GM18909 (cell line): Measurements from ENCODE around the gene VIT.
"Not testable (repeated sequence)": the region's sequence is repeated elsewhere in the genome, so short reads cannot be mapped to it uniquely, and the experiment has no call there.

ENCODE experiments used
- ATAC-seq: cut with Tn5 transposase; IDR thresholded peaks from one replicate; pipeline ENCODE4 v1.9.1; 2021; ENCODE audit warnings: mild to moderate bottlenecking; ENCODE audit not compliant: unreplicated experiment, poor library complexity

The VIT gene

DNA sequence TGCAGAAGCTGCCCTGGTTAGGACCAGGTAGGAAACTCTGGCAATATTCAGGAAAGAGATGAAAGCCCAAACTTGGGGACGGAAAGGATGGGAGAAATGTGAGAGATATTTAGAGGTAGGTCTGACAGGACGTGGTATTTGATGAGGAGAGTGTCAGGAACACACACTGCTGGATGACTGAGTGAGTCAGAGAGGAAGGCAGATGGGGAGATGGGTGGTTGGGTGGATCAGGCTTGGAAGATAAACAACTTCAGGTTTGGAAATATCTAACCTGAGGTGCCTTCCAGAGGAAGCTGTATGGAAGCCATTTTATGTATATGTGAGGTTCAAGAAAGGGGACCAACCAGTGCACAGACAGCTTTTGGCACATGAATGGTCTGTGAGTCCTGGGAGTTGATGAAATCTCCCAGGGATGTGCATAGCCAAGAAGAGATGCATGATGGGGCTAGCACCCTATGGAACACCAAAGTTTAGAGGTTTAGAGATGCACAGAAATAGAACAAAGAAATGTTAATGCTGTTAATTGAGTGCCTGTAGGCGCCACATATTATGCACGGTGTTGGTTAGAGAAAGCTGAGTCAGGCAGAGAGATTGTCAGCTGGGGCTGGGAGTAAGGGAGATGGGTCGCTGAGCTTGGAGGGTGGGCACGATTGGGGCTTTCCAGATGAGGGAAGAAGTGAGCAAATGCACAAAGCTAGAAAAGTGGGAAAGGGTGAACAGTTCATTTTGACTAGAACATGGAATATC lies 101.0 kb downstream of the VIT start:
- ATAC-seq = no peak

DNA sequence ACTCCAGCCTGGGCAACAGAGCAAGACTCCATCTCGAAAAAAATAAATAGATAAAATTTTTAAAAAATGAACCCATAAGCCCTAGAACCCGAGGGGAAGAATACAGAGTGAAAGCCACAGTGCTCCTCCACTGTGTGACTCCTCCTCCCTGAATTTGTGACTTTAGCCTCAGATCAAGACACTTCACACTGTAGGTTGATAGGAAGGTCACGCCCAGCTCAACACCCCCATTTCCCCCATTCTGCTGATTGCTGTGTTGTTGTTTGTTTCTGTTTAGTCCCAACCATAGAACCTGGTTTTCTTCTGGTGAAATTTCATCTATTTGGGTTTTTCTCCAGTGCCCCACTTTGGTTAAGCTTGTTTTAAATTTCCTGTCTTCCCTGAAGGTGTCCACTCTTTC lies 102.2 kb downstream of the VIT start:
- no peak for ATAC-seq

DNA sequence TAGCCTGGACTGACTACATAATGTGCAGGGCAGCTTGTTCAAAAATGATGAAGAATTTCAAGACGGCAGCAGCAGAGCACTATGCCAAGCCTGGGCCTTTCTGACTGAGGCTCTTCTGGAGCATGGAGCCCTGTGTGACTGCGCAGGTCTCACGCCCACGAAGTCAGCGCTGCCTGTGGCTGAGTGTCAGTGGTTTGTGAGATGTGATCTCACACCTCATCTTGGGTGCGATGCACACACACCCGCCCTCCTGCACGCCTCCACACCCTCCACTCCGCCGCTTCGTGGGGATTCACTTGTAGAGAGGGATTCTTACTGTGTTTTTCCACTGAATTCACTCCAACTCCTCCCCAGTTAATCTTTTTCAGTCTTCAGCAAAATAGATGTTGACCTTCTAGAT lies 103.9 kb downstream of the VIT start:
- no peak for ATAC-seq

DNA sequence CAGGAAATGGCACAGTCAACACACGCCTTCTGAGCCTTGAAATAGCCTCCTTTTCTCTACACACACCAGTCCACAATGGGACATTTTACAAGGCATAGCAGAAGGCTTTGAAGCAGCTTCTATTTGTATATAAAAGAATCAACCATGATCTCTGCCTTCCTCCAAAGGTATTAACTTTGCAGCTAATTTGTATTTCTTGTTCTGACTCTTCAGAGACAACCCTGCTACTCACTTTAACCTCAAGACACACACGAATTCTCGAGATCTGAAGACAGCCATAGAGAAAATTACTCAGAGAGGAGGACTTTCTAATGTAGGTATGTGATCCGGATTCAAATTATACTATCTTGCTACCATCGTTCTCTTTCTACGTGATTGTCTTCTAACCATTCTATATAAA lies 104.6 kb downstream of the VIT start:
- ATAC-seq = no peak

- ATAC-seq = no peak
Measured at GRCh38 chr2:36802952-36803351, 106.4 kb downstream of the VIT start.

GRCh38 chr2:36805635-36806224 lies 109.2 kb downstream of the VIT start:
- ATAC-seq = no peak

GRCh38 chr2:36807223-36807886 lies 110.8 kb downstream of the VIT start:
- no peak for ATAC-seq

- no peak for ATAC-seq
Measured at GRCh38 chr2:36808386-36809068, 112.0 kb downstream of the VIT start.

- ATAC-seq = no peak
Measured at GRCh38 chr2:36809069-36809445, 112.5 kb downstream of the VIT start.

GRCh38 chr2:36811071-36811470 lies 114.6 kb downstream of the VIT start:
- no peak for ATAC-seq

GRCh38 chr2:36812196-36812595 lies 115.7 kb downstream of the VIT start:
- no peak for ATAC-seq

DNA sequence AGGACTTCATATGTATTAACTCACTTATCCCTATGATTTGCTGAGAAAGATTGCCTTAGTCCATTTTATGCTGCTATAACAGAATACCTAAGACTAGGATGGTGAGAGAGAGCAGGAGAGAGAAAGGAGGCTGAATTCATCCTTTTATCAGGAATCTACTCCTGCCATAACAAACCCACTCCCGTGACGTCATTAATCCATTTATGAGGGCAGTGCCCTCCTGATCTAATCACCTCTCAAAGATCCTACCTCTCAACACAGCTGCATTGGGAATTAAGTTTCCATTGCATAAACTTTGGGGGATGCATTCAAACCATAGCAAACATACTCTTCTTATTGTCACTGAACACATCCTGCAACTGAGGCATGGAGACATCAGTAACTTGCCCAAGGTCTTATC lies 122.0 kb downstream of the VIT start:
- no peak for ATAC-seq

GRCh38 chr2:36819095-36819711 lies 122.7 kb downstream of the VIT start:
- ATAC-seq = no peak

GRCh38 chr2:36820942-36821605 lies 124.6 kb downstream of the VIT start:
- ATAC-seq = no peak

GRCh38 chr2:36823862-36824261 lies 127.4 kb downstream of the VIT start:
- no peak for ATAC-seq

GRCh38 chr2:36824273-36824672 lies 127.8 kb downstream of the VIT start:
- no peak for ATAC-seq

- not testable (repeated sequence) for ATAC-seq
Measured at GRCh38 chr2:36824683-36825082, 128.2 kb downstream of the VIT start.

- no peak for ATAC-seq
Measured at GRCh38 chr2:36831185-36831584, 134.7 kb downstream of the VIT start.

- no peak for ATAC-seq
Measured at GRCh38 chr2:36834203-36834602, 137.7 kb downstream of the VIT start.
